GM19025 (cell line): ENCODE data around the gene PDF.
A peak's percentile ranks its signal among the peaks of the same experiment; 100 is the strongest.
"Not testable (repeated sequence)": the region's sequence is repeated elsewhere in the genome, so short reads cannot be mapped to it uniquely, and the experiment has no call there.

Source experiments
- ATAC-seq: cut with Tn5 transposase; IDR thresholded peaks from one replicate; pipeline ENCODE4 v1.9.1; 2021; ENCODE audit warnings: mild to moderate bottlenecking, low read depth, moderate library complexity; ENCODE audit not compliant: unreplicated experiment

PDF gene

GRCh38 chr16:69318911-69319289 lies 11.5 kb downstream of the PDF start:
- no peak for ATAC-seq

- ATAC-seq = no peak
These were observed 12.0 kb downstream of the PDF start for GRCh38 chr16:69318177-69318910.

GRCh38 chr16:69316595-69317034 lies 13.8 kb downstream of the PDF start:
- no peak for ATAC-seq

DNA sequence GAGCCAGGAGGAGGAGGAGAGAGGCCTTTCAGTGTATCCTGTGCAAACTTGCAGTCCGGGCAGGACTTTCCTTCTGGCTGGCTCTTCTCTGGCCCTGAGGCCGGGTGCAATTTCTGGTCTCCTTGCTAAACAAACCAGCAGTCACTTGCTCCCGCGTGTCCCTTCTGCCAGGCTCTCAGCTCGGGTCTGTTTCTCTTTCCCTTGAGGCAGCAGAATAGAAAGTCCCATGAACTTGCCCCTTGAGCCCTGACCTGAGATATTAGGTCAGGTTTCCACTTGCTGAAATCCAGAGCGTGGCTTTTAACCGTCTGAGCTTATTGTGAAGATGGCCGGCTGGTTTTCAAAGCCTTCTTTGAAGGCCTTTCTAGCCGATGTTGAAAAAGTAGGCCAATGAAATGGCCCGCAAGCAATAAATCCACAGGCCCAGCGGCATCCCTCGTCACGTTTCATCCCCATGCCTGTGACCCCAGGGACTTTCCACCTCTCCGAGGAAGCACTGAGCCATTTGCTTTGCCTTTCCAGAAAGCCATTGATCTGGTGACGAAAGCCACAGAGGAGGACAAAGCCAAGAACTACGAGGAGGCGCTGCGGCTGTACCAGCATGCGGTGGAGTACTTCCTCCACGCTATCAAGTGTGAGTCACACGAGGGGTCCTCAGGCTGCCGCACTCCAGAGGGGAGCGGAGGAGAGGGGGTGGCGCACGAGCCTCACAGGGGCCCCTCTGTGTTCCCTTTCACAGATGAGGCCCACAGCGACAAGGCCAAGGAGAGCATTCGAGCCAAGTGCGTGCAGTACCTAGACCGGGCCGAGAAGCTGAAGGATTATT lies 14.7 kb downstream of the PDF start:
- ATAC-seq = no peak

DNA sequence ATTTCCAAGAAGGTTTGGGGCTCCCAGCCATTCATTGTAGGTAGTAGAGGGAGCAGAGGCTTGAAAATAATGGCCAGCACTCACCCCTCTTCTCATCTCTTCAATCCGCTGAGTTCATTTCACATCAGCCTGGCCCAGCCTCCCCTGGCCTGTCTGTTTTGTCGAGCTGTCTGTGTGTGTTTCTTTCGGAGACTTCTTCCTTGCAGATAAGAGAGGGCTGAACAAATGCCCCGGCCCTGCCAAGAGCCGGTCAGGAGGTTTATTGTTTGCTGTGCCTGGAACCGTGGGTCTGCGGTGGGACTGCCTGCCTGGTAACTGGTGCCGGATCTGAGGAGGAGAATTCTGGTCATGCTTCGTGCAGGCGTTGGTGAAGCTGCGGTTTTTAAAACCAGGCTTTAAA lies 15.9 kb downstream of the PDF start:
- no peak for ATAC-seq

DNA sequence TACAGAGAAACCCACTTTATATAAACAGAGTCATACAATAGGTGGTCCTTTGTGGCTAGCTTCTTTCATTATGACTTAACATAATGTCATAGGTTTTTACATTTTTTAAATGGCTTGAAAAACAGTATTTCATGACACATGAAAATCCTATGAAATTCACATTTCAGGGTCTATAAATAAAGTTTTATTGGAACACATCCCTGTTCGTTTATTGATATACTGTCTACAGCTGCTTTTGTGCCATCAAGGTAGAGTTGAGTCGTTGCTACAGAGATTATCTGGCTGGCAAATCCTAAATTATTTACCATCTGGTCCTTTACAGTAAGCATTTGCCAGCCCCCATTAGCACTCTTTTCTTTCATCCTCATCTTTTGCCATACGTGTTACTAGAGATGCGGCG lies 16.9 kb downstream of the PDF start:
- no peak for ATAC-seq

- ATAC-seq = peak; percentile 38
These were observed 18.6 kb downstream of the PDF start for GRCh38 chr16:69311533-69312387.

DNA sequence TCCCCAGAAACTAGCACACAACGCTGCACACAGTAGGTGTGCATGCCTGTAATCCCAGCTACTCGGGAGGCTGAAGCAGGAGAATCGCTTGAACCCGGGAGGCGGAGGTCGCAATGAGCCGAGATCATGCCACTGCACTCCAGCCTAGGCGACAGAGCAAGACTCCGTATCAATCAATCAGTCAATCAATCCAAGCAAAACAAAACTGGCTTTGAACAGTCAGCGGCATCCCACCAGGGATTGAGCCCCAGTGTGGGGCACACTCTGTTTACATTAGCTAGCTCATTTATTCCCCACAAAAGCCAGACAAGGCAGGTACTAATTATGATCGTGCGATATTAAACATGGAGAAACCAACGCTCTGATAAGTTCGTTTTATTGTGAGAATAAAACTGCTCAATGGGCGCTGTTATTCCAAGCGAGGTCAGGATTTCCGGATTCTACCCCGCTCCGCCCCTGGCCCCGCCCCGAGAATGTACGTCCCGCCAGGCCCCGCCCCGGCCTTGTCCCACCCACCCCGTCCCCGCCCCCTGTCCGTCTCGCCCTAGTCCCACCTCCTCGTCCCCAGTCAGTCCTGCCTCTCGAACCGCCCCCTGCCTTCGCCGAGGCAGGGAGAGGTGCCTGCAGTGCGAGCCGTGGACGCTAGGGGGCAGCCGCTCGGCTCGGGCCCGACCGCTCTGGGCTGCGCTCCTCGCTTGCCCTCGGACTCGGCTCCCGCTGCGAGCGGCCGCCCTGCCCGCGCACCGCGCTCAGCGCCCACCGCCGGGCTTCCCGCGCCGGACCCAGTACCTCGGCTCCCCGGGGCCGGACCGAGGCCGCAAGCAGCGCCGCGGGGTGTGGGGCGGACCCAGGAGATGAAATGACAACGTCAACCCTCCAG lies 19.5 kb downstream of the PDF start, which contains the start of gene VPS4A:
Gene VPS4A, plus strand, starts transcription at position 698 of the 880 bp plus-strand sequence. Its CDS starts 162 bp downstream, at position 860.
- ATAC-seq = peak; percentile 90

GRCh38 chr16:69309316-69309715 lies 21.1 kb downstream of the PDF start:
- ATAC-seq = no peak

GRCh38 chr16:69307856-69308255 lies 22.5 kb downstream of the PDF start:
- ATAC-seq = no peak

GRCh38 chr16:69307091-69307490 lies 23.3 kb downstream of the PDF start:
- no peak for ATAC-seq

DNA sequence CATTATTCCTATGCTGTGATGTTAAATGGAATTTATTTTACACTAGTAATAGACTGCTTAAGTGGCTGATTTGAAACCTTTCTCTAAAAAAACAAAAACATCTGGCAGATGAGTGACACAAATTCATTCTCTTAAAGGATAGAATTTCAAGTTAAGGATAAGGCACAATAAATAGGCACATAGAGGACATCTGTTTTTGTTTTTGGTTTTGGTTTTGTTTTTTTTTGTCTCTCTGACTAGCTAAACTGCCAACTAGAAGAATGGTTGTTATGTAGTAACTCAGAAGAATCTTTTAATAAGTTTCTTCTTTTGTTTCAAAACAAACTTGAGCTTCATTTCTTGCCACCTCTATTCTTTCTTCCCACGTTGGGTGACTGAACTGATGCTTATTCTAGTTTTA lies 24.4 kb downstream of the PDF start:
- ATAC-seq = no peak

- ATAC-seq = no peak
These were observed 28.1 kb downstream of the PDF start for GRCh38 chr16:69302301-69302700.

DNA sequence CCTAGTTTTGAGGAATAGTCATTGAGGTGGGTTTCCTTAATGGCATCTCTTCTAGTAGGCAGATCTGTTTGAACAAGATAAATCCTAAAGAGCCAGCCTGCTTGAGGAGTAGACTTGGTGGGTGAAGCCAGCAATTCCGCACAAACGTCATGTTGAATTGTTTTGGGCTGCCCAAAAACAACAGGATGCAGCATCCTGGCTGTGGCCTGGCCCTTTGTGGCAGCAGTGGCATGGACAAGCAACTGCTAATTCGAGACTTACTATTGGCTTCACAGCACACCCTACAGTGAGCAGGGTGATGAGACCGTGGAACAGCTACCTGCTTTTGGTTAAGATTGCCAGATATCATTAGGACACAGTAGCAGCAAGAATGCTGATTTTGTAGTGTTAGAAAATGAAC lies 28.5 kb downstream of the PDF start:
- no peak for ATAC-seq

GRCh38 chr16:69301187-69301586 lies 29.2 kb downstream of the PDF start:
- no peak for ATAC-seq

- ATAC-seq = no peak
These were observed 32.1 kb downstream of the PDF start for GRCh38 chr16:69298261-69298660.

- not testable (repeated sequence) for ATAC-seq
These were observed 33.6 kb downstream of the PDF start for GRCh38 chr16:69296771-69297170.

DNA sequence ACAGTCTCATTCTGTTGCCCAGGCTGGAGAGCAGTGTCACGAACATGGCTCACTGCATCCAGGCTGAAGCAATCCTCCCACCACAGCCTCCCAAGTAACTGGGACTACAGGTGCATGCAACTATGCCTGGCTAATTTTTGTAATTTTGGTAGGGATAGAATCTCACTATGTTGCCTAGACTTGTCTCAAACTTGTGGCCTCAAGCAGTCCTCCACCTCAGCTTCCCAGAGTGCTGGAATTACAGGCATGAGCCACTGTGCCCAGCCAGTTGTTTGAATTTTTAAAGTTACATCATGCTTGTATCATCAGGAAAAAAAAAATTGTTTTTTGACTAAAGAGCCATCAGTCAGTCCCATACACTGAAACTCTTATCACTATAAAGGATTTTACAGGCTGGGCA lies 36.3 kb downstream of the PDF start:
- no peak for ATAC-seq

GRCh38 chr16:69293401-69293800 lies 37.0 kb downstream of the PDF start:
- no peak for ATAC-seq

DNA sequence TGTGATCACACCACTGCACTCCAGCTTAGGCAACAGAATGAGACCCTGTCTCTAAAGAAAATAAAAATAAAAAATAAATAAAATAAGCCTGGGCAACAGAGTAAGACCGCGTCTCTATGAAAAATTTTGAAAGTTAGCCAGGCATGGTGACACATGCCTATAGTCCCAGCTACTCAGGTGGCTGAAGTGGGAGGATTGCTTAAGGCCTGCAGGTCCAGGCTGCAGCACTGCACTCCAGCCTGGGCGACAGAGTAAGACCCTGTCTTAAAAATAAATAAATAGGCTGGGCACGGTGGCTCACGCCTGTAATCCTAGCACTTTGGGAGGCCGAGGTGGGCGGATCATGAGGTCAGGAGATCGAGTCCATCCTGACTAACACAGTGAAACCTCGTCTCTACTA lies 38.7 kb downstream of the PDF start:
- ATAC-seq = not testable (repeated sequence)
